T-helper 2 cell treated with Interferon-gamma antibody and Interleukin-4, amounts not matched to agents 100 ng/mL and 5 ng/mL, for 36 hours (primary cell): Measurements from ENCODE around the gene RIPOR2. TPM values are rescaled to one million over a fixed set of nuclear protein-coding genes. Genes with fewer than 3 reads are reported as not detected.

Experiments used
- intact Hi-C: fragments of 100-400 bp; cut with micrococcal nuclease; formaldehyde crosslinking; loops from one replicate; pipeline ENCODE4 v1.15.1; 2023
- total RNA-seq: library from RNA; stranded (reverse); gene quantifications from 2 replicates; pipeline ENCODE4 v1.2.3, GENCODE V29; 2022

Gene RIPOR2
- total RNA-seq, 1 donor from 2014 or later = 182 TPM

GRCh38 chr6:24856246-24856599 lies 79.5 kb downstream of the RIPOR2 start:
- intact Hi-C loops = loop anchor here (1.0 to 5.0 kb wide), 6 partner anchors 51 to 214 kb away; no protein-coding TSS in a partner anchor

DNA sequence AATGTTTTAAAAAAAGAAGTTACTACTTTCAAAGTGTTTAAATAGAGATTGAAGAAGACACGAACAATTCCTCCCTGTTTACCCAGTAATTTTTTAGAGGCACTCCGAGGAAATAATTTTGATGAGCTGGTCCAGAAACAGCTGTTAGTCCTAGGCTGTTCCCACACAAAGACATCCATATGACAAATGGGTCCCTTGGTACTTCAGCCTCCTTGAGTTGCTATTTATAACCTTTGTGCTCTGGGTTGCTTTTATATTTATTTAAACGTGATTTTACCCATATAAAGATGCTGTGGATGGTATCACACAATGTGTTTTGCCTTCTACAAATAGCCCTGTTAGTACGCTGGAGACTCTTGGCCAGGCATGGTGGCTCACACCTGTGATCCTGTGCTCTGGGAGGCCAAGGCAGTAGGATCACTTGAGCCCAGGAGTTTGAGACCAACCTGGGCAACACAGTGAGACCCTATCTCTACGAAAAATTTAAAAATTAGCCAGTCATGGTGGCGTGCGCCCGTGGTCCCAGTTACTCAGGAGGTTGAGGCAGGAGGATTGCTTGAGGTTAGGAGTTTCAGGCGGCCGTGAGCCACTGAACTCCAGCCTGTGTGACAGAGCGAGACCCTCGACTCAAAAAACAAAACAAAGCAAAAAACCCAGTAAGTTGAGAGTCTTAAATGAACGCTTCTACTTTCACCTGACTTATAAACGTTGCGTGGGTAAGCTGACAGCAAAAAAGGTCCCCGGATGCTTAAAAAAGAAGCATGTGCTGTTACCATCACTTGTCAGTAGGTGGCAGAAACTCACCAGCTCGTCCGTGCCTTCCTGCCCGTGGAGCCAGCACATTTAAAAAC lies 80.1 kb downstream of the RIPOR2 start:
- intact Hi-C loops = loop anchor here (1.0 to 5.0 kb wide), 6 partner anchors 52 to 215 kb away; no protein-coding TSS in a partner anchor

DNA sequence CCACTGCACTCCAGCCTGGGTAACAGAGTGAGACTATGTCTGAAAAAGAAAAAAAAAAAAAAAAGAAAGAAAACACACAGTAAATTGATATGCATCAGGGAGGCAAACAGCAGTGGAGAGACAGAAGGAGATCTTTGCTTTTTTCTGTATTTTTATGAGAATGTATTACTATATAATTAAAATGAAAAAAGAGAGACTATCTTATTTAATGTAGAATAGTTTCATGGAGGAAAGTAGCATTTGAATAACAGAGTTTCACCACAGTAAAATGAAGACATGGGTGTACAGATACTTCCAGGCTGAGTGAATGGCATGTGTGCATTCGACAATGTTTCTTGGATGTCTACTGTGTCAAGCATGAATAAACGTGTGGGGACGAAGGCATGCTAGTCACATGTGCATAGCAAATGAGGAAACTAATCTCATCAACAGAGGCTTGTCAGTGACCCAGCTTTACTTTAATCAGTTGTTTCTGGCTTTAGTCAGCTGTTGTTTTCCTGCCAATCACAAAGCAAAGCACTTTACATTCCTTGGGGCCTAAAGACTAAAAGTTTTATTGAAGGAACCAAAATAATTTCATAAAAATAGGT lies 81.6 kb downstream of the RIPOR2 start:
- intact Hi-C loops = no loop called here

GRCh38 chr6:24851086-24851485 lies 84.7 kb downstream of the RIPOR2 start:
- intact Hi-C loops = no loop called here

DNA sequence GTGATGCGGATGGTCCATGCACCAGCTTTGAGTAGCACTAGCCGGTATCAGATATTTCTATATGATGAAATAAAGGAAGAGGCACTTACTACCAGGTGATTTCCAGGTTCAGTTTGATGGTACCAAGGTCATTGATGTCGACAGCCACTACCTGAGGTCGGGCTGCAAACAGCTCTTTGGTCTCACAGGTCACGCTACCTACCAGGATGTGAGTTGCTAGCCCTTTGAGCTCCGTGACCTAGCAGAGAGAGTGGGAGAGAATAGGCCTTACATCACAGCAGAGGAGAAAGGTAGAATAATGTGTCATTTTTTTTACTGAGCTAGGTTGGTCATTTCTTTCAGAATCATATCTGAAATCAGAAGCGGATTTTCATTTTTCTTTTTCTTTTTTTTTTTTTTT lies 86.0 kb downstream of the RIPOR2 start:
- intact Hi-C loops = no loop called here

GRCh38 chr6:24848461-24848860 lies 87.3 kb downstream of the RIPOR2 start:
- intact Hi-C loops = no loop called here

GRCh38 chr6:24847402-24847801 lies 88.4 kb downstream of the RIPOR2 start:
- intact Hi-C loops = no loop called here

DNA sequence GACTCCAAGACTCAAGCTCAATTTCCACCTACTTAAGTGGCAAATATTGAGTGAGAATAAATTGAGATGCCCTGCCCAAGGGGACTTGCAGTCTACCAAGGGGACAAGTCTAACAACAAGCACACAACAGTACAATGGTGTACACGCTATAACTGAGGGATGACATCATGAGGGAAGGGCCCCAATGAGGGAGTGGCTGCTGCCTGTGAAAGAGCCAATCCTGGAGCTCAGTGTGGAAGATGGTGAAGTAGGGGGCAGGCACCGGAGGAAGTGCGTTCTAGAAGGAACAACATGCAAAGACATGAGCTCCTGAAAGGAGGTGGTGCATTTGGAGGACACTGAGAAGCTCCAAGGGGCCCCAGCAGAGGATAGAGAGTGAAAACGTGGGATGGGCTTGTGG lies 90.2 kb downstream of the RIPOR2 start:
- intact Hi-C loops = no loop called here

DNA sequence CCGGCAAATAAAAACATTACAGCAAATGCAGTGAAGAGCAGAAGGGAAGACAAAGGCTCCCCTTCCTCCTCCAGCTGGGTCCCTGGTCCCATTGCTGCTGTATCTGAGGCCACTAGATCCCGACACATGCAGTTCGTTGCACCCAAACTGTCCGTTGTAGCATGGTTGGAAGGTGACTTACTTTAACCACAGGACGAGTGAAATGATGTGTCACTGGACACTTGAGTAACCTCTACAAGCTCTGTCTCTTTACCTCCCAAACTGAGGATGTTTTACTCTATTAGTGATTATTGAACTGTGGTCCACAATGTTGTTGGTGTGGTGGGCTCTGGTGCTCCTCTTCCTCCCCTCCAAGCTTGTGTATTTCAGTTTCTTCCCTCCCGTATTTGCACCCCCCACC lies 90.9 kb downstream of the RIPOR2 start:
- intact Hi-C loops = no loop called here

GRCh38 chr6:24844061-24844460 lies 91.7 kb downstream of the RIPOR2 start:
- intact Hi-C loops = no loop called here

DNA sequence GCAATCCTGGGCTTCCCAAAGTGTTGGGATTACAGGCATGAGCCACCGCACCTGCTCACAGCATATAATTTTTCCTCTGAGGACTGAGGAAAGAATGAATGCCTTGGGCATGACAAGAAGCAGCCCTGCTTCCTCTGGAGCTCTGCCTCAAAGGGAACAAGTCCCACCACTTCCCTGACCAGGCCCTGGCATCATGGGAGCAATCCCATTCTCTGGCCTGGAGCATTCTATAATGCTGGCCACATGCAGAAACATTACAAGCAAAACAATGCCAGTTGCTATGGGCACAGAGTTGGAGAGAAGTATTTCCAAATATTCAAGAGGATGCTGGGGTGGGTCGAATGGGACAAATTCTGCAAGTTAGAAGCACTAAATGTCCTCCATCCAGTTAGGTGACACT lies 95.6 kb downstream of the RIPOR2 start:
- intact Hi-C loops = no loop called here

- intact Hi-C loops = no loop called here
Observed at GRCh38 chr6:24838994-24839393, 96.8 kb downstream of the RIPOR2 start.

GRCh38 chr6:24838081-24838480 lies 97.7 kb downstream of the RIPOR2 start:
- intact Hi-C loops = no loop called here

GRCh38 chr6:24836109-24836508 lies 99.7 kb downstream of the RIPOR2 start:
- intact Hi-C loops = no loop called here

DNA sequence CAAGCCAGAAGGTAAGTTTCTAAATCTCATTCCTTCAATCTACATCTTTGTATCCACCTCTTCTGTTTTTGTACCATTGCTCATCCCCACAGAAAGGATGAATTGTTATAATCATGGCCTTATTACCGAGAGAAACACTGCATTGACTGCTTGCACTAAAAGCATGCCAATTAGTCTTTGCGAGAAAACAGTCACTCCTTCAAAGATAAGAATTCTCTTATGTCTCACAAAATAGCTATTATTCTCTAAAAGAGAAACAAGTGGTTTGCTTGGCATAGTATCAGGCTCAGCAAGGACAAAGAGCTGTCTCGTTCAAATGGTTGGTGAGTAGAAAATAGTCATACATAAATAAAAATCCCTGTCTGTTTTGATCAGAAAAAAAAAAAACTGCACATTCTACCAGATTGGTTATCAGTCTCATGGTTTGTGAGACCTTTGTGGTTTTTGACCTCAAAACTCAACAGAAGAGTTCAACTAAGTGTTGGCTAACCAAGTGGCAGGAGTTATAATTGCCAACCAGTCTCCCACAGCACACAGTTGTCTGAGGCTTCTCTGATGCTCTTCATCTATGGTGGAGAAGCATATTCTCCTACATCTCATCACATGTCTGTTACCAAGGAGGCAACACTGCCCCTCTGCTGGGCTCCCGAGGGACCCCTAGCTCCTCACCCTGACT lies 101.9 kb downstream of the RIPOR2 start:
- intact Hi-C loops = no loop called here

GRCh38 chr6:24832794-24833193 lies 103.0 kb downstream of the RIPOR2 start:
- intact Hi-C loops = no loop called here

DNA sequence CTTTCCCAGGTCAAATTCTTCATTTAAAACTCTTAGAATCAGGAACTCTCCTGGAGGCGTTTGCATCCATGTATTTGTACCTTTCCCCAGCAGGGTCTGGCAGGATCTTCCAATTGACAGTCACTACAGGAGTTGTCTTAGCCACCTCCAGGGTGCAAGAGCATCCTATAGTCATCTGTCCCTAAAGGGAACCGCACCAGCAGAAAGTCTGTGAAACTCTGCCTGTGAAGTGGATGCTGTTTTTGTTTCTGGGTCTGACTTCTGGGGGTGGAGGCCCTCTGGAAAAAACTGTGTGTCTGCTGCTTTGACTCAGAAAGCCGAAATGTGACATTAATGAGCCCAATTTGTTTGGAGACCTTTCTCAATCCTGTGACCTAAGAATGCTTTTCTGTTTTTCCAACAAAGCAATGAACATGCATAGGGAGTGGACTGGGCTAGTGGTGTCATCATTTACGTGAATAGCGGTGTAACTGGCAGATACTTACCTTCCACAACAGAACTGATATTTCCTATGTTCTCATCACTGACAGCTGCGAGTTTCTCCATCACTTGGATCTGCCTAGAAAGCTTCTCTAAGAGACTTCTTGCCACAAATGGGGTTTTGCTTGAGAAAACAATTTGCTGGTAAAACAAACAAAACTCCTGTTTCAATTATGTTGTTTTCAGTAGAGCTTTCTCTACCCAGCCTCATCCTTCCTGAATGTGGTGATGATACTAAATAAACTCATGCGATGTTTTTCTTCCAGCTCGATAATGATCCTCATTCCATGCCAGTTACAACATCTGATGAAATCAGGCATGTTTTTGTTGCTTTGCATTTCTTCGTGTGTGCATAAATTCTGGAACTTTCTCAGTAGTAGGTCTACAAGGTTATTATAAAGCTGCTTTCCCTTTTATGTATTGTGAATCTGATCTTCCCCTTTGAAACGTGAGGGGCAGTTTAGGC lies 103.7 kb downstream of the RIPOR2 start:
- intact Hi-C loops = no loop called here

DNA sequence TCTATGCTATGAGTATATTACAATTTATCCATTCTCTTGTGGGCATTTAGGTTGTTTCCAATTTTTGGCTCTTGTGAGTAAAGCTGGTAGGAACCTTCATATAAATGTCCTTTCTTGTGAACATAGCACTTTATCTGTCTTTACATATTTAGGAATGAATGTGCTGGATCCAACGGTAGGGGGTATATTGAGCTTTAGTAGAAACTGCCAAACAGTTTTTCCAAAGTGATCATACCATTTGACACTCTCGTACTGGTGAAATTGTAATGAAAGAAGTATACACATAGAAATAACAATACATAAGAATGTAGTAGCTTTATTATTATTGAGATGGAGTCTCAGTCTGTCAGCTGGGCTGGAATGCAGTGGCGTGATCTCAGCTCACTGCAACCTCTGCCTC lies 106.1 kb downstream of the RIPOR2 start:
- intact Hi-C loops = no loop called here

DNA sequence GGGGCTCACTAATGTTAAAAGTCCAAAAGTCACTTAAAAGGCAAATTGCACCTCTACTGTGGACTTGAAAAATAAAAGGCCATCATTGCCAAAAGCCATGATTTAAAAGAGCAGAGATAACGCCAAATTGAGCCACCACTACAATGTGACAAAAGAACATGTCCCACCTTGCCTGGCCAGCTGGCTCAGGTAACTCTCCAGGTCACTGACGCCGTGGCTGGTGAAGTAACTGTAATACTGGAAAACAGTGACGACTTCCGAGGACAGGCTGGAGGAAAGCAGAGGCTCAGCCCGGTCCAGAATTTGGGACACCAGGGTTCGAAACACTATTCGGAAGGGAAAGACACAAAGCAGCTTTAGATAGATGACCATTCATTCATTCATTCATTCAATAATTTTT lies 107.8 kb downstream of the RIPOR2 start:
- intact Hi-C loops = no loop called here

GRCh38 chr6:24827162-24827561 lies 108.6 kb downstream of the RIPOR2 start:
- intact Hi-C loops = no loop called here

GRCh38 chr6:24825130-24825630 lies 110.6 kb downstream of the RIPOR2 start:
- intact Hi-C loops = no loop called here
